Hindlimb muscle (tissue), 1 donor: ENCODE data around the gene TRABD2B. TPM values are rescaled to one million over a fixed set of nuclear protein-coding genes. Genes with fewer than 3 reads are reported as not detected.

ENCODE experiments used
- DNase-seq: peaks from one replicate; pipeline ENCODE4 v3.0.0-alpha.2; 2013
- polyA plus RNA-seq: library from polyadenylated mRNA; unstranded; fragments of 120-200 nt; gene quantifications from one replicate; pipeline ENCODE4 v1.2.1, GENCODE V29; 2013; ENCODE audit not compliant: insufficient read length

TRABD2B gene
- polyA plus RNA-seq, 1 donor = 5.5 TPM

DNA sequence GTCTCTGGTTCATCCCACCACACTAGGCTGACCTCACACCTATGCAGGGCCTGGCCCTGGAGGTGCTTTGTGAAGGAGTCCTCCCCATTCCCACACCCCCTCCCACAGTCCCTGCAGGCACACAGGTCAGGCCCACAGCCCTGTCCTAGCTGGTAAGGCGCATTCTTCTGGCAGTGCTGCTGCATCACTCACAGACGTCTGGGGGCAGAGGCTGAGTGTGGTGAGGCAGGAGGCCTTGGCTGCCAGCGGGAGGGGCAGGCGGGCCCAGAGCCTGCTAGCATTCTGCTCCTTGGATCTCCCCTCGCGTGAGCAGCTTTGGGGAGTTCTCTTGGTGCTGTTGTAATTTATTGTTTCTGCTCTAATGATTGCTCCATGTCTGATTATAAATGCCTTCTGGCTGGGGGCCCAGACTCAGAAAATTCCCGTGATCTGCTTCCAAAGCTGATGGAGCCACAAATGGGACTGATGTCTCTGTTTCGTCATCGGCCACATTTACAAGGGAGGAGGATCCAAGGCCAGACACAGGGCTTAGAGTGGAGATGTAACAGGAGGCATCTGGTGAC, 62.9 kb downstream of the TRABD2B start:
- no peak for DNase-seq

DNA sequence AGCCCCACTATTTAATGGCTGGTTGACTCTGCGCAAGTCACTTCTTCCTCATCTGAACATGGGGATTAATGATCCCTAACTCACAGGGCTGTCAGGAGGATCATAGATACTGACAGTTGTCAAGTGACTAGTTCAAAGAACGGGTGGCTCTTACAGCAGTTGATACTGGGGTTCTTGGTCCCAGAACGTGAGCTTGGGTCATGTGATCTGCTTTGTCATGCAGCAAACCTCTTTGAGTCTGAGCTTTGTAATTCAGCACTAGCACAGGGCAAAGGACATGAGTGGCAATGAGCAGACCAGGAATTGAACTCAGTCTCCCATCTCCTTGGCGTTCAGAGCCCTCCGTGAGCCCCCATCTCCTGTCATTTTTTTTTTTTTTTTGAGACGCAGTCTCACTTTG, 64.4 kb downstream of the TRABD2B start:
- no peak for DNase-seq

DNA sequence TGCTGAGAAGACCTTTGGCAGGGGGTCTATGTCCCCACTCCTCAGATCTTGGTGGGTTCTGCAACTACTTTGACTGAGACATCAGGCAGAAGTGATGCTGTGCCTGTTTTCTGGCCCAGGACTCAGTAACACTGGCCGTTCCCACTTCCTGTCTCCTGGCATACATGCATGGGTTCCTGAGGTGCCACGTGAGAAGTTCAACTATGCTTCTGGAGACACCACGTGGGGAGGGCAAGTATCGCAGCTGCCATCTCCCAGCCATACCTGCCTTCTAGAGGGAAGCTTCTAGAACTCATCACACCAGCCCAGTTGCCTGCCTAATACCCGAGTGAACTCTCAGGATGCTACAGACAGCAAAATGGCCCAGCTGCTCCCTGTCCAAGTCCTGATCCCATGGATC, 65.8 kb downstream of the TRABD2B start:
- no peak for DNase-seq

DNA sequence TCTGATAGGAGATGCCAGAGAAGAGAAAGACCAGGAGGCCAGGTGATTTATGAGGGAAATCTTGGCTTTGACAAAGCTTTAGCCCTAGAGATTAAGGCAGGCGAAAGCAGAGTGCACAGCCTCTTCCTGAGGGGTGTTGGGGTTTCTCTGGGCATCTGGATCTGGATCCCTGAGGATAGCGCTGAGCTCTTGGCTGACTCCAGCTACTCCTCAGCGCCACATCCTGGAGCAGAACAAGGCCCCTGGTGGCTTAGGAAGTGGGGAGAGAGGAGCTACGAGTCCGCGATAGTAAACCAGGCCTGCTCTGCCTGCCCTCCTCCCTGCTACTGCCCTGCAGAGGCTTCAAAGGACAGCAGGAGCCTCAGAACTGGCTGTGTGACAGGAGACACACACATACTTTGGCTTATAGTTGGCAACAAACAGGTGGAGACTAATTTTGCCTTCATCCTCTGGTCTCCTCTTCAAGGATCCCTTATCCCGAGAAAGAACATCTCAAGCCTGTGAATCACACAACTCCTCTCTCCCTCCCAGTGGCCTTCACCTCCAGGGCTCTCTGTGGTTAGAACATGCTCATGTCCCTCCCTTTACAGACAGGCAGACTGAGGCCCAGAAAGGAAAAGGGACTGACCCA, 66.9 kb downstream of the TRABD2B start:
- no peak for DNase-seq

DNA sequence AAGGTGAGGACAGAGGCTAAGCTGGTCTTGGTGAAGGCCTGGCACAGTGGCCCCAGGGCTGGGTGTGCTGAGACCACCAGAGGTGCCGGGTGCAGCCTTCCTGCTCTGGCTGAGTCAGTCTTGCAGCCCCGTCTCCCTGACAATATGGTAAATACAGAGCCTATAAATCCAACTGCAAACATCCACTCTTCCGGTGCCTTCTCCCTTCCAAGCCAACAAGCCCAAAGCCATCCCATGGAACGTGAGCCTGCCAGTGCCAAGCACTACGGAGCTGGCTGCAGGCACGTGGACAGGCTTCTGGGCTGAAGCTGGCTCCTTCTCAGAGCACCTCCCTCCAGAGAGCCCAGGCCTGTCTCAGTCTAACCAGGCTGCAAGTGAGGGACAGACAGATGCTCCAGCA, 70.0 kb downstream of the TRABD2B start:
- no peak for DNase-seq

DNA sequence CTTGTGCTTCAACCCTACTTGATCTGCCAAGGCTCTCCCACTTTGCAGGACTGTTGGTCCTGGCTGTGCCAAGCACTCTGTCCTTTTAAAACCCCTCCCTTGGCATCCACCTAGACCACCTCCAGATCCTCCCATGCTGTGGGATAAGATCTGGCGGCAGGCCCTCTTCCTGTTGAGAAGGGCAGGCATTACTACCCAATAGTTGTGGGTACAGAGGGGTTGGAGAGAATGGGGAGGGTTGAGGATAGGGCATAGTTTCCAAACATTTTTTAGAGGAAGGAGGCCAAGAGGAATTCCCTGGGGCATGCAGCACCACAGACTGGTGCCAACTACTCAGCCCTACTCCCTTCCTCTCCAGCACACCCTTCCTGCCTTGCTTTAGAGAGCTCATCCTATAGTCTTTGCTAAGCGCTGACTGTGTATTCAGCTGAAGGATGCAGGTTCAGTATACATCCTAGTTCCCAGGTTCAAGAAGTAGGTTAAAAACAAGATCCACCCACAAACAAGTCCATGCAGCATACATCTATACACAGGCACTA, 70.7 kb downstream of the TRABD2B start:
- no peak for DNase-seq

DNA sequence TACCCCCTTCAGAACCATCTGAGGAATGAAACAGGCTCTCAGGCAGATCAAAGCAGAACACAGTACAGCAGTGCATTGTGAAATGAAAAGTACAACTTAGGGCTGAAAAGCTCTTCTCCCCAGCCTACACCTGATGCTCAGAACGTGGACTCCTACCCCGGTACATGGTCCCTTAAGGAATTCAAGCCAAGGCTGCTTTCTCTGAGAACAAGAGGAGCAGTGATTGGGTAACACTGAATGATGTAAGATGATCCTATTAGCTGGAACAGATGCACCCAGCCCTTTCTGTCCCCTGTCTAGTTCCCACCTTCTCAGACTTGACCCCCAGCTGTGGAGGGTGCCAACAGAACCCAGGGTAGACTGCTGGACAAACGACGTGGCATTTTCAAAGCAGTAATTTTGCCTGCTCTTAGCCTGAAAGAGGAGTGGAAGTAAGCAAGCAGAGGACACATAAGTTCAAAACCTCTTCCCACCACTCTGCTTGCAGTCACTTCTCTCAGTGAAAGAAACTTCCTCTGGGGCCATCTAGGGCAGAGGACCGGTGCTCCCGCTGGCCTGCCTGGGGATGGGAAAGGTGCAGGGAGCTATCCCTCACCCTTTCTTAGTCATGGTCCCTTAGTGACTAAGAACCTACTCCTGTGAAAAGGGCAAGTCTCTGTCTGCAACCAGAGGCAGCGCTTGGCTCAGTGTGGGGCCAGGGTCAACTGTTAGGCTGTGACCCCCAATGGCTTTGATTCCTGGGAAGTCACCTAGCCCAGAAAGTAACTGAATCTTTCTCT, 72.7 kb downstream of the TRABD2B start:
- no peak for DNase-seq

DNA sequence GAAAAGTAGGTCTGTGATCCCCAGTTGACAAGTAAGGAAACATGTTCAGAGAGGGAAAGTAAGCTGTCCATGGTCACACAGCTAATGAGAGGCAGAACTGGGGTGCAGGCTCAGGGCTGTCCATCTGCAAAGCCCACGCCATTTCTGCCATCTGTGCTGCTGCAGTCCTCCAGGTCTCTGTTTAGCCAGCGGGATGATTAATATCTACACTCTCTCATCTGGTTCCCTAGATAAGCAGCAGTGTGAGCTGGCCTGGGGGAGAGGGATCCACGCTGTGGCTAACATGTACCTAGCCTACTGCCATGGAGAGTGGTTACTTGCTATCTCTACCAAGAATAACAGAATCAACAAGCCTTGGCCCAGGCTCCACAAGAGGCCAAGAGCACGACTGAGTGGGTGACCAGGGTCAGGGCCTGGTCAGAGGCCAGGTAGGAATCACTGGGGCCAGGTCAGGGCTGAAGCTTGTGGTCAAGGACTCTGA, 75.2 kb downstream of the TRABD2B start:
- no peak for DNase-seq

DNA sequence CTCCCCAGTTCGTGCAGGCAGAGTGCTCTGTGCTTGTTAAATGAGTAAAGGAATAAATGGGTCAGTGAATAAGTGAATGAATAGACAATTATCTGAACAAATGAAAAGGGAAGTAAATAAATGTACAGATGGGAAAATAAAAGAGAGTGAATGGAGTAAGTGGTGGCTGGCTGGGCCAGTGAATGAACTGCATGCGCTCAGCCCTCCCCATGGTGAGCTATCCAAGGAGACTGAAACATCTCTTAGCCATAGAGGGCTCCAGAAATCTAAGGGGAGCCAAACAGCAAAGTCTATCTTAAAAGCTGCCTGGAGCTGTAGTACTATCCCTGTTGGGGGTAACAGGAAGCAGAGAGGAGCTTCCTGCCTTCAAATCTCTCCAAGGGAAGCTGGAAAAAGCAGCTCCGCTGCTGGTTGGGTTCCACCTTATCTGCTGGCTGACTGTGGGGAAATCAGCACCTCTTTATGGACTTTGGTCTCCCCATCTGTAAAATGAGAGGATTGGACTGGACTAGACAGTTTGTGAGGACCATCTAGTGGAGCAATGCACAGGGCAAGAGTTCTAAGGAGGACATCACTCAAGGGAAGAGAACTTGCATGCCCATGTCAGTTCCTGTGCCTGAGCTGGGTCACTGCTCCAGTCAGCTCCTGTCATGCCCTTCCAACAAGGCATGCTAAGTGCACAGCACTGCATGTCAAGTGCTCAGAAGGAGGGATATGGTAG, 77.9 kb downstream of the TRABD2B start:
- no peak for DNase-seq

DNA sequence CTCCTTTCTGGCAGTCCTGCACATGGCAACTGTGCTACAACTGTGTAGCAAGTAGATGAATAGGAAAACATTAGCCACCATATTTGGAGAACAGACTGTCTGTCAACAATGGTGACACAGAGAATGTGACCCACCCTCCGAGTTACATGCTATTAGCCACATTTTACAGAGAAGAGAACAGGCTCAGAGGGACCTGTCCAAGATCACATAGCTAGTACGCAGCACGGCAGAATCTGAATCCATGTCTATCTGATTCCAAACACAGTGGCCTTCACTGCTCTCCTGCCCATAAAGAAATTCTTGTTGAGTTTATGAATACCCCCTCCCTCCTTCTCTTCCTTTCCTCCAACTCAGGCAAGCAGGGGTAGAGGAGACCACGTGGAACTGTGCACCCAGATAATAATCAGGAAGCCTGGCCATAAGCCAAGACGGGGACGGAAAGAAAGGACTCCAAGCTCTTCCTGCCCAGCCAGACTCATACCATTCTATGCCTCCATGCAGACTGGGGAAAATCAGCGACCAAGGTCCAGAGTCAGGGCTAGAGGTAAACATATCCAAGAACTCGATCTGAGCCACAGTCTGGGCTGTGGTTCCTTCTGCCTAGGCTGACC, 78.8 kb downstream of the TRABD2B start:
- DNase-seq = no peak

DNA sequence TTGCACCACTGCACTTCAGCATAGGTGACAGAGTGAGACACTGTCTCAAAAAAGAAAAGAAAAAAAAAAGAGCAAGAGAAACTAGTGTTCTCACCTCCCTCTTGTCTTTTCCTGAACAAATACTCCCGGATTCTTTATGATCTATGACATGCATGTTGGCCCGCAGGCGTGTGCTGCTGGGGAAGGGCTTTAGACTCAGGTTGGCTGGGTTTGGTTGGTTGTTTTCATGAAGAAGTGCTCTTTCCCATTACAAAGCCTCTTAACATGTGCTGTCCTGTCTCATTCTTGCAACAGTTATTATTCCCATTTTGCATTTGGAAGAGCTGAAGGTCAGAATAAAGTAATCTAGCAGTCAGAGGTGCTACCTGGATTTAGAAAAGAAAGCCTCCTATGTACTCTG, 79.5 kb downstream of the TRABD2B start:
- DNase-seq = no peak

DNA sequence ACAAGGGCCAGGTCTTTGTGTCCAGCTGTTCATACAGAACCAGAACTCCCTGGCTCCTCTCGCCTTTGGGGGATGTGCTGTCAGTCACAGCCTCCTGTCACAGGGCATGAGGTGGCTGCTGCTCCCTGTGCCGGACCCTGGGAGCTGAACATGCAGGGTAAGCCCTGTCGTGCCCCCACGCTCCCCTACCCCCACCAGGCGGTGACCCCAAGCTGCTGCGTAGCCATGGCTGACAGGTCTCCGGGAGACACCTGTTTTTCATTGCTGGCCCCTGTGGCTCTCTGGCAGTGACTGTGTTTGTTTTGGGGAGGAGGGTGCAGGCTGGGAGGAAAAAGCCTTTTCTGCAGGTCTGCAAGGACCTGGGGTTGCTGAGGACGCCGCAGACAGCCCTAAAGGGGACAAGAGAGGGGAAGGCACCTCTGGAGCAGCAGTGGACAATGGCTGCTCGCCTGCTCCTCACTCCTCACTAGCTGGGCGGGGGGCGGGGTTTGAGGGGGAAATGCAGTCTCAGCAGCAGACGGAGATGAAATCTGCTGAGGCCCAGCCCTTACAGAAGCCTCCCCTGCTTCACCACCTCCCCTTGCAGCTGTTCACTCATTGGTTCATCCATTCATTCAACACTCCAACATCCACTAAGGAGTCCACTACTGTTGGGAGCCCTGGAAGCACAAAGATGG, 81.4 kb downstream of the TRABD2B start:
- DNase-seq = no peak

DNA sequence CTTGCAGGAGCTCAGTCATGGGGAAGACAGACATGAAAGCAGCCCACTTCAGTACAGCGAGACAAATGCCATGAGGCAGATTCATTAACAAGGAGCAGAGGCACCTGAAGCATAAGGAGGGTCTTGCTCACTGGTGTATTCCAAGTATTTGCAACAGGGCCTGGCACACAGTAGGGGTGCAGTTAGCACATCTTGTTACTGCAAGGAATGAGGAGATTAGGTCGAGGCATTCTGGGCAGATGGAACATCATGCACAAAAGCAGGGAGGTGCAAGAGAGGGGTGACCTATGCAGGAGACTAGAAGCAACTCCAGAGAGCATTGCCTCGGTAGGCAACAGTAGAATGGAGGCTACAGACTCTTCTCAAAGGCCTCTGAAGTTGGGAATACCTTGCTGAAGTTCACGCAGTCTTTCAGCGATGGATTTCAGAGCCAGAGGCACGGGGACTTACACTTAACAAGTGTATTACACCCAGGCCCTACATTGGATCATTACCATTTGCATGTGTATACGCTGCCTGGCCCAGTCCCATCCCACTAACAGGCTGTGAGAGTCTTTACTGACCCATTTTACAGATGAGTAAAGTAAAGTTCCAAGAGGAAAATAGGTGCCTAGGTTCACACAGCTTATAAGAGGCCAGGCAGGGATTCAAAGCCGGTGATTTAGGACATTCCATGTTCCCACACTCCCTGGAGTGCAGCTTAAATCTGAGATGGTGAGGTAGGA, 82.1 kb downstream of the TRABD2B start:
- no peak for DNase-seq

DNA sequence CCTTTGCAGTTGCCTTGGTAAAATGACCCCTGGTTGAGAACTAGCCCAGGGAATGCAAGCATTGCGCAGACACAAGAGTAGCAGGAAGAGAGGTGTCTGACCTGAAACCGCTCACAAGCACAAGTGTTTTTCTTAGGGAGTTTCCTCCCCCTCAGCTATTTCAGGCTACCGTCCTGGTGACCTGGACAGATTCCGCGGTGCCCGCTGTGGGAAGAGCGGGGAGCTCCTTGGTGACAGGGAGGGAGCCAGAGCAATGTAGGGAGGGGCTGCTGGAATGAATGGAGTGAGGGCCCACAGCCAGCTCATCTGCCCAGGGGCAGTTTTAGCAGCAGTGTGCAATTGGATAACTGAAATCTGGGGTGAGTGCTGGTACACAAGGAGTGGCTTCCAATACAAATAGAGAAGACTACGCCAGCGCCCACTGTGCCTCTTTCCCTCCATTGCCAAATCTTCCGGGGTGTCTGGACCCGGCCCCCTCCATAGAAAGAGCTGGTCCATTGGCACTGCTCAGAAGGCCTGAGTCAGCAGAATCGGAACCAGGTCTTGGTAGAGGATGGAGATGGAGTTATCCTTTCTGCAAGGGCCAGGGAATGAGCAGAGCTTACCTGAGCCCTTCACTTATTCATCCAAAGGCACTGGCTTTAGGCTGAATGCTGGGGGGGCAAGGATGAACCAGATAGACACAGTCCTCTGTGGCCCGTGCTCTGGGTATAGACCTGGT, 82.8 kb downstream of the TRABD2B start:
- no peak for DNase-seq

DNA sequence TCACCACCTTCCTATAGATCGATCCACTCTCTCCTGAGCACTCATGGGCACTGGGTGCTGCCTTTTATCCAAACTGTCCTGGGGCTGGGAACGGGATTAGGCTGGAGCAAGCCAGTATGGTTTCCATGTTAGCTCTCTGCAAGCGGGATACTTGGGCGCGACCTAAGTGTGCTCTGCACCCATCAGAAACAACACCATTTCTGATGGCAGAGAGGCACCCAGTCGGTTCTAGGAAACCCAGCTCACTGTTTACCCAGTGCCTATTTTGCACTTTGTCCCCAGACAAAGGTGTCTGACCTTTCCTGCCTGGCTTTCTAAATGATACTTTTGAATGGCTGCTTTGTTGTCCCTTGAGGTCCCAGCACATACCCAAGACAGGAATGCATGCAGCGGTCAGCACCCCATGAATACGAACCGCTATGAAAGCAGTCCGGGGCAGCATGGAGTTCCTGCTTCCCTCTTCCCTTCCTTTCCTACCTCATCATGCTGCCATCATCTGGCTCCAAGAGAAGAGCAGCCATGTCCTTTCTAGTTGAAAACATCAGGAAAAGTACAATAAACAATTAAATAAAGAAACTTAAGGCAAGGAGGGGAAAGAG, 83.9 kb downstream of the TRABD2B start:
- no peak for DNase-seq

DNA sequence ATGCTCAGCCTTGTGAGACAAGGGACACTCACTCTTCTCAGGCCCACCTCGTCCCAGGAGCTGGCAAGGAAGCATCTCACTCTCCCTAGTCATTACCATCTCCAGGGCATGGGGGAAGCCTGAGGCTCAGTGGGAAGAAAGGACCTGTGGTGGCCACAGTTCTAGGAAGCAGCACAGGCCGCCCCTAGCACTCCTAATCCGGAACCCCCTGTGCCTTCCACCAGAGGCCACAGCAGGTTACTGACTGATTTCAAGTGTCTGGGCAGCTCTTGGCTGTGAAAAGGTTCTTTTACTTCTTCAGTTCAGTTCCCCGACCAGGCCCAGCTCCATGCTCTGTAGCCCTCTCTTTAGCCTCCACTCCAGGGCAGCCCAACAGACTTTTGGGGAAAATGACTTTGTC, 84.4 kb downstream of the TRABD2B start:
- DNase-seq = no peak

DNA sequence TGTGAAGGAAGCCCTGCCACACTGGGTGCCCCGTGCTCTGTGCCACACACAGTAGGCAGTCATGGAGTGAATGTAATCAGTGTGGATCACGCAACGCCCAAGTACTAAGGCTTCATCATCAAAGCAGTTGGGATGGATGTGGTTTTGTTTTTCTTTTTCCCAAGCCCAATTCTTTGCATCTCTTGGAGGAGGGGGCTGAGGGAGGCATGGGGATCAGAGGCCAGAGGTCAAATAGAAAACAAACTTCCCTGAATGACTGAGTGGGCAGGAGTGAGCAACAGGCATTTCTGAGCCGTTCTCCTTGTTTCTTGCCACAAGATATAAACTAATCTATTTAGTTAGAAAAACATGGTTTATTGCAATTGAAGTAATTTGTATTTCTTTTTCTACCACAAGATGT, 85.3 kb downstream of the TRABD2B start:
- DNase-seq = no peak

DNA sequence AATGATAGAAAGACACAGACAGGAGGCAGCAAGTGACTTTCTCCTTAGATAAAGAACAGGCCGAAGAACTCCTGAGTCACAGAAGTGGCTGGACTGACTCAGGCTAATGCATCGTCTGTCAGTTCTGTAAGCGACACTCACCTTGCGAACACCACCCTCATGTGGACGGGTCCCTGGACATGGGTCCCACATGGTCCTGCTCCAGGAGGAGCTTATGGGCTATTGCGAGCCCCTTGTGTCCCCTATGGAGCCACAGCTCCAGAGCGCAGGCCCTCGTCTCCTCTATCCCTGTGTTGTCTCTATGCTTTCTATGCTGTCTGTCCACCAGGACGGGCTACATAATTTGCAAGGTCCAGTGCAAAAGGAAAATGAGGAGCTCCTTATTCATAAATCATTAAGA, 85.8 kb downstream of the TRABD2B start:
- no peak for DNase-seq

DNA sequence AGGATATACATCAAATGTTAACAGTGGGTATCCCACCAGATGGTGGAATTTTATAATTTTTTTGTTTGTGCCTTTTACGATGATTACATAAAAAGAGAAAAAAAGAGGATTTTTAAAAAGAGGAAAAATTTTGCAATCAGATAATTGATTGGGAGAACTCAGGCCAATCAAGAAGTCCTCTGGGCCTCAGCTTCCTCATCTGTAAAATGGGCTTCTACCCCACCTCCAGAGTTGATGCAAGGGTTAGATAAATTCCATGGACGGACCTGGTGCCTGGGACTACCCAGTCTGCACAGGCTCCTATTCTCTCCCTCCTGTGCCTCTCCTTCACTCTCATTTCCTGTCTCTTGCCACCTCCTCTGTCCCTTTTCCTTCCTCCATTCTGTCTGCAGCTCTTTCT, 88.9 kb downstream of the TRABD2B start:
- no peak for DNase-seq

DNA sequence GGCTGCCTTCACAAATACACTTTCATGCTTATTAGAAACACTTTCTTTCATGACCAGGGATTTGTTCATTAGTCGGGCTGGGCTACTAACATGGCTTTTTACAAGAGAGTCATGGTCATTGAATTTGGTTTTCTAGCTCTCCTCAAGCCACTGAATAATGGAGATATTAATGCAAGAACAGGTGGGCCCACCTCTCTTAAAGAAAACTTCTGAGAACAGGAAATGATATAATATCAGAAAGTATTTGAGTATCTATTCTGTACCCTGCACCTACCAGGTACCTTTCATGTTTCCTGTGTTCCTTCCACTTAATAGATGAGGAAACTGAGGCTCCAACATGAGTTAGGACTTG, 90.0 kb downstream of the TRABD2B start:
- DNase-seq = no peak
